MG63 (cell line): ENCODE results near the gene PLA2G4E. TPM values are rescaled to one million over a fixed set of nuclear protein-coding genes. Genes with fewer than 3 reads are reported as not detected.

Experiments used
- total RNA-seq: library from RNA; depleted of rRNA; stranded (reverse); fragments of >200 nt; shearing (Covaris generic); gene quantifications from 2 replicates; pipeline ENCODE4 v1.2.3, GENCODE V29; 2014; ENCODE audit warnings: low replicate concordance; rRNA removed

Gene PLA2G4E
- total RNA-seq, 1 experiment from 2014 or later: not detected

Other genes starting within 250 kb of the PLA2G4E start
- gene MAPKBP1, start 246.6 kb downstream of the PLA2G4E start, total RNA-seq: 2.5 and 2.9 TPM in 2 replicates
- gene JMJD7, start 192.9 kb downstream of the PLA2G4E start, total RNA-seq: 7.6 TPM in 1 of 2 replicates, not detected in the other
- gene PLA2G4B, start 182.2 kb downstream of the PLA2G4E start, total RNA-seq: 0.20 TPM in 1 of 2 replicates, not detected in the other
- gene SPTBN5, start 127.0 kb downstream of the PLA2G4E start, total RNA-seq: 2.4 and 3.4 TPM in 2 replicates
- 10.7 and 15.9 TPM in 2 replicates for gene EHD4, start 48.5 kb downstream of the PLA2G4E start, total RNA-seq
- gene PLA2G4D, start 73.5 kb upstream of the PLA2G4E start, total RNA-seq: not detected in 2 replicates
- not detected in 2 replicates for gene PLA2G4F, start 135.6 kb upstream of the PLA2G4E start, total RNA-seq
- gene VPS39, start 187.3 kb upstream of the PLA2G4E start, total RNA-seq: 8.7 and 16.3 TPM in 2 replicates